HG03108 (cell line): ENCODE data around the gene ATP1A4.

ENCODE experiments used
- ATAC-seq: cut with Tn5 transposase; IDR thresholded peaks from one replicate; pipeline ENCODE4 v1.9.1; 2021; ENCODE audit warnings: moderate library complexity; ENCODE audit not compliant: unreplicated experiment

The ATP1A4 gene

DNA sequence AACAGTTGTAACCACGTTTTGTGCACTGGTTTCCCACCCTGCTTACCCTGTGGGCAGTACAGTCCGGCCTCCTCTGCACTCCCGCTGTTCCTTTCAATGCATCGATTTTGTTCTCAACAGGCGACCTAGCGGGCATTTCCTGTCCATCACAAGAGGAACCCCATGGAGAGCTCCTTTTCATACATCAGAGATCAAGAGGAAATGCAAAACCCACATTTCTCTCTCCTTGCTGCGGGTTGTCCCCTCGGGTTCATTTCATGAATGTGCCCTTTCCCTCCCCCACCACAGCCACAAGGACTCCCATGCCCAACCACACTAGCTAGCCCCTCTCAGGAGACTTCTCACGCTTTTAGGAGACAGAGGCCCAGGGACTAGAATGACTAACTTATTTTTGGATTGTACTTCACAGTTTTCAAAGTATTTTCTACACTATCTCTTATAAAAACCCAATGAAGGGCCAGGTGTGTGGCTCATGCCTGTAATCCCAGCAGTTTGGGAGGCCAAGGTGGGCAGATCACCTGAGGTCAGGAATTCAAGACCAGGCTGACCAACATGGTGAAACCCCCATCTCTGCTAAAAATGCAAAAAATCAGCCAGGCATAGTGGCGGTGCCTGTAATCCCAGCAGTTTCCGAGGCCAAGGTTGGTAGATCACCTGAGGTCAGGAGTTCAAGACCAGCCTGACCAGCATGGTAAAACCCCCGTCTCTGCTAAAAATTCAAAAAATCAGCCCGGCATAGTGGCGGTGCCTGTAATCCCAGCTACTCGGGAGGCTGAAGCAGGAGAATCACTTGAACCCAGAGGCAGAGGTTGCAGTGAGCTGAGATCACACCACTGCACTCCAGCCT, 18.4 kb downstream of the ATP1A4 start:
- ATAC-seq, result peak; percentile 78

DNA sequence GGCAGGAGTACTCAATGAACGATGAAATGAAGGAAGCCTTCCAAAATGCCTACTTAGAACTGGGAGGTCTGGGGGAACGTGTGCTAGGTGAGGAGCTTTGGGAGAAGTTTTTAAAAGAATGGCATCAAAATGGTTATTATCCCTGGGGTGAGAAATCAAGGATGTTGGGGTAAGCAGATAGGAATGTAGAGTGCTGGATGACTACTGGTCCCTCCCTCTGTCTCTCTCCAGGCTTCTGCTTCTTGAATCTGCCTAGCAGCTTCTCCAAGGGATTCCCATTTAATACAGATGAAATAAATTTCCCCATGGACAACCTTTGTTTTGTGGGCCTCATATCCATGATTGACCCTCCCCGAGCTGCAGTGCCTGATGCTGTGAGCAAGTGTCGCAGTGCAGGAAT, 20.0 kb downstream of the ATP1A4 start:
- no peak for ATAC-seq

DNA sequence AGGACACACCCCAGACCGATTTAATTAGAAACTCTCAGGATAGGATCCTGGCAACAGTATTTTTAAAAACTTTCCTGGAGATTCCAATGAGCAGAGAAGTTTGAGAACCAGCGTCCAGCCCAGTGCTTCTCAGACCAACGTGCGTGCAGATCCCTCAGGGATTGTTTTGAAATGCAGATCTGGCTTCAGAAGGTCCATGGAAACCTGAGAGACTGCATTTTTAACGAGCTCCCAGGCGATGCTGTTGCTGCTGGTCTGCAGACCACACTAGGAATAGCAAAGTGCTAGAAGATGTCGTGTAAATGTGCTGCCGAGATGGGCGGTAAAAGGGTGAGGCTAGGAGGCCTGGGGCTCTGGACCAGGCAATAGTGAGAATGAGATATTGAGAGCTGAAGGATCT, 20.6 kb downstream of the ATP1A4 start:
- ATAC-seq, result no peak

DNA sequence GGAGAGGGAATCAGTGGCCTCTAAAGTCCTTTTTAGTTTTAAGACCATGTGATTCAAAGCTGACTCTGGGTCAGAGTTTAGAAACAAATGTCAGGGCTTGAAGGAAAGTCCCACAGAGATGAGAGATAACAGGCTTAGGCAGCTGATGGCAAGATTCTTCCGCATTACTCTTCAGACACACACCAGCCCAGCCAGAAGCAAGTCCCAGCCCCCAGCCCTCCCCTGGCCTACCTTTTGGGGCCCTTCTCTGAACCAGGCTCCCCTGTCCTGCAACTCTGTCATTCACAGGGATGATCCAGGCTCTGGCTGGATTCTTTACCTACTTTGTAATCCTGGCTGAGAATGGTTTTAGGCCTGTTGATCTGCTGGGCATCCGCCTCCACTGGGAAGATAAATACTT, 25.8 kb downstream of the ATP1A4 start:
- ATAC-seq, result no peak

DNA sequence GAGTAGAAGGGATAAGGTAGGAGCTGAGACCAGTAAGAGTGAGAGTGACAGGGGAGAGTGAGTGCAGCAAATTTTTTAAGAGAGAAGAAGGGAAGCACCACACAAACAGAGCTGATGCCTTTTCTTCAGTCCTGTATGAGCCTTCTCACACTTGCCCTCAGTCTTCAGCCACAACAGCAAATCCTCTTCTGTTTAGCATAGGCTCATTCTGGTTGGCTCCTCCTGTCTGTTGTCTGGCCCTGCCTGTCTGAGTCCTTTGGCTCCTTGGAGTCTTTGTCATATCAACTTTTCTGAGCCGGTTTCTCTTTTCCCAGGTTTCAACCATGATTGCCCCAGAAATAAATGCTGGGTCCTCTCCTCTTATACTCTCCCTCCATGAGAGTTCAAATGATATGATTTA, 26.3 kb downstream of the ATP1A4 start:
- ATAC-seq, result no peak

DNA sequence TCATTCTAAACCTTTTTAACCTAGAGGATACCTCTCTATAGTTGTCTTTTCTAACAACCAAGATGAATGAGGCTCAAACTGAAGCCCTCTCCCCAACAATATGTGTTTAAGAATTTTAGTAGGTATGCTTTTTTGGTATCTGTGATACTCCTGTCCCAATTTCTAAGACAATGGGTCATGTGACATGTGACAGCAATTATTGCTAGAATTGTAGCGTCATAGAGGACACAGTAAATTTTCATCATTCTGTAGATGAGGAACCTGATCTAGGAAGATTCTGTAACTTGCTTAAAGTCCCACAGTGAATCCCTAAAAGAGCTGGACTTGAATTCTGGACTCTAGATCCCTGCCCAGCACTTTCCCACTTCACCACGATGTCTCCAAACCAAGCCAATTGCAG, 27.3 kb downstream of the ATP1A4 start:
- ATAC-seq, result no peak

DNA sequence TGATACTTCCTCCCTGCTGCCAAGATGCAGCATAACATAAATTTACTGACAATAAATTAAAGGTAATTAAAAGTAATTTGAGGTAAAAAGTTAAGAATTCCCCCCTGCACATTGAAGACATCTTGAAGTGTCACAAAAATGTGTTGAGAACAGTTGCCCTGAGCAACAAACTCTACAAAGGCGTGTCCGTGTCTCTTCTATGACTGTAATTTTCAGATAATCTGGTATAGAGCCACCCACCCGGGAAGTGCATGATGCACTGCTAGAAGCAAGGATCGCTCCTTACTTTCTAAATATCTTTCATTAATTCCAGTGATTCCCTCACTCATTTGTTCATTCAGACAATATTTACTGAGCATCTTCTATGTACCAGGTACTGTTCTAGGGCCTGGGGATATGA, 27.9 kb downstream of the ATP1A4 start:
- ATAC-seq, result no peak

DNA sequence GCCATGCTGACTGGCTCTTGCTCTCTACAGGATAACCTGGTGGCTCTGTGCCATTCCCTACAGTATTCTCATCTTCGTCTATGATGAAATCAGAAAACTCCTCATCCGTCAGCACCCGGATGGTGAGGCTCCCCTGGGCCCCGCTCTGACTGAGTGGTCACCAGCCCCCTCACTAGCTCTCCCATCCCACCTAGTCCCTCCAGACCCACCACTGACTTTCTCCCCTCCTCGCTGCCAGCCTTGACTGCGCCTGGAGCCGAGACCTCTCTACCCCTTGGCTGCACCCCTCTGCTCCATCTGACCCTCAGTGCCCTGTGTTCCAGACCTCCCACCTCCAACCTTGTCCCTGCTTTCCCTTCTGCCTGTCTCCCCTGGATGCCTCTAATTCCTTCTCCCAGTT, 34.8 kb downstream of the ATP1A4 start:
- ATAC-seq, result no peak

DNA sequence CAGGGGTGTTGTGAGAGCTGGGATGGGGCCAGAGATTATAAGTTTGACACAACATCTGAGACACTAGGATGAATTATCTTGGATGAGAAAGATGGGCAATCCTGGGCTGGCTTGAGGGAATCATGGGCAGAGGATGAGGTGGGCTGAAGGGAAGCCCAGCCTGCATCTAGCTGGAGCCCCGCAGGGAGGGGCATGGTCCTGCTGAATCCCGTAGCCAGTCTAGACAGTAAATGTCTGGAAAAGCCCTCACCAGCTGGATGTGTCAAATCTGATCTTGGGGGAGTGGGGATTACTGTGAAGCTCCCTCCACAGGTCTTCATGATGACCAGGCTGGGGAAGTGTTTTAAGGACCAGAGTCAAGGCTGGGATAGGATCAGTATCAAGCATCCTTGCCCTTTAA, 35.3 kb downstream of the ATP1A4 start:
- no peak for ATAC-seq

DNA sequence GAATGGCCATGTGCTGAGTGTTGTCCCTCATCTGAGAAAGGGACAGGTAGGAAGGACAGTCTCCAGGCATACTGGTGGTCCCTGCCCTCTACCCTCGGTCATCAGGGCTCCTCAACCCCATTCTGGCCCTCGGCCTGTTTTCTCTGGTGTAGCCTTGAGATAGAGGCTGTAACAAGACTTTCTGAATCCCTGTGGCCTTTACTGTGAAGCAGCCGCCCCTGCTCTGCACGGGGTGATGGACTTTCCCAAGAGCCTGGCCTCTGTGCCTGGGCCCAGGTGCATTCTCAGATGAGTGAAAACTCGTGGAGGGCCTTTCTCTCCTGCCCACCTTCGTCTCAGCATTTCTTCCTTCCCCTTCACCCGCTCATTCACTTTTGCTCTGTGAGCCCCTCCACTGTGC, 36.0 kb downstream of the ATP1A4 start:
- ATAC-seq, result no peak

DNA sequence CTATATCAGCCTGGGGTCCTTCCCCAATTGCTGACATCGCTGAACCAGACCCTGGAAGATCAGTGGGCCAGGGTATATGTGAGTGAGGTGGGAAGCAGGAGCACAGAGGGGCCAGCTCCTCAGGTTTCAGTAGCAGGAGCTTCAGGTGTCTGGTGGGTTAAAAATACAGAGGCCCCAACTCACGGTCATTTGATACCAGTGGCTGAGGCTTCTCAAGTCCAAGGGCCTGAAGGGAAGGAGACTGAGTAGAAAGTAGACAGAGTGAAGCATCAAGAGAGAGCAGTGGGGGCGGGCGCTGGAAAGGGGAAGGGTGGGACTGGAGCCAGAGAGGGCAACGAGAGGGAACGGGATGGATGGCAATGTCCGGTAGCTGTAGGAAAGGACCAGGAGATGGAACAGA, 36.9 kb downstream of the ATP1A4 start:
- ATAC-seq, result no peak

DNA sequence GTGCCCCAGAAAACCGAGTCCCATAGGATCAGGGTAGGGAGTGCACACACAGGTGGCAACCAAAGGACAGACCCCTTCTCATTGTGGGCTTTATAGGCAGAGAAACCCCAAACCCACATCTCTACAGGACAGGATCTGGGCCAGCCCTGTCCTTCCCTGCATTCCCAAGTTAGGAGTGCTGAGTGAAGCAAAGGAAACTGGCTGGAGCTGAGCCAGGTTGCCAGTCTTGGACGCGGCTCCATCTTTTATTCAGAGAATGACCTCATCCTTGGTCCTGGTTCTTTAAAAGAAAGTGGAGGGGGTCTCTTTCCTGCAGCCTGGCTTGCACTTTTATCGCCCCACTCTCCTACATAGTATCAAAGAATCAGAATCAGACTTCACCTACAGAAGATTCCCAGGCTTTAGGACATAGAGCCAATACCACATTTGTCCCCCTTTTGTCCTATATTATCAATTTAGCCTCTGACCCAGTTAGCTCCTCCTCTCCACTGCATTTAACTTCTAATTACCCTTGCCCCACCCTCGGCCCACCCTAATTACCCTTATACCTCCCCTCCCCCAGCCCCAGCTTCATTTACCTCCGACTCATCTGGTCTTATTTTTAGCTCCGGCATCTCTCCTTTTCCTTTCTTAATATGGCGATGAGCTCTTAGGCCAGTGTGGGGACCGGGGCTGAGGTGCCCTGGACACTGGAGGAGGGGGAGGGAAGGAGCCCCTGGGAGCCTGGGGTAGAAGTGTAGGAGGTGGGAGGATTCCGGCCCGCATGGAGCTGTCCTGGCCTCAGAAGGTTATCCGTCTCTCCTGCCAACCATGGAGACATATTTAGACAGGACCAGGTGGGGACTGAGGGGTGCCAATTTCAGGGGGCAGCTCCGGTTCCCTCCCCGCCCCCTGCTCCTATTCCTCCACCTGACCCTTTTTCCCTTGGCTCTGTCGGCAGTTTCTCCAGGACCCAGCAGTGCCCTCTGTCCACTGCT, 38.5 kb downstream of the ATP1A4 start, which contains the start of gene CASQ1:
CASQ1 (plus strand) TSS at position 927 of the 977 bp plus-strand sequence. CDS start 177 bp downstream, outside the sequence.
- no peak for ATAC-seq

DNA sequence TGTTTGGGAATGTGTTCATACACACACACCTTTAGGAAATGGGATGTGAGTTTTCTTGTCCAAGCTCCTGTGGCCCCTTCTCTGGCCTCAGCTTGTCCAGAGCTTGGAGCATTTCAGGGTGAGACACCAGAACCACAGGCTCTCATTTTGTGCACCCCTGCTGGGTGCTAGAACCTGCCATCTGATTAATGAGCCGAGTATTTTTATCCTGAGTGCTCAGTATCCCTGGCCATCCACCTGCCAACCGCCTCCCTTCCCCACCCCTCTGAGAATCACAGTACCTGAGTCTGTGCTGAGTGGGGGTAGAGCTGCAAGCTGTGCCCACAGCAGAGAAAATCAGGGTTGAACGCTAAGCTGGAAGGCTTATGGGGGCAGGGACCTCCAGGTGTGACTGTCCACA, 40.4 kb downstream of the ATP1A4 start:
- ATAC-seq, result no peak

DNA sequence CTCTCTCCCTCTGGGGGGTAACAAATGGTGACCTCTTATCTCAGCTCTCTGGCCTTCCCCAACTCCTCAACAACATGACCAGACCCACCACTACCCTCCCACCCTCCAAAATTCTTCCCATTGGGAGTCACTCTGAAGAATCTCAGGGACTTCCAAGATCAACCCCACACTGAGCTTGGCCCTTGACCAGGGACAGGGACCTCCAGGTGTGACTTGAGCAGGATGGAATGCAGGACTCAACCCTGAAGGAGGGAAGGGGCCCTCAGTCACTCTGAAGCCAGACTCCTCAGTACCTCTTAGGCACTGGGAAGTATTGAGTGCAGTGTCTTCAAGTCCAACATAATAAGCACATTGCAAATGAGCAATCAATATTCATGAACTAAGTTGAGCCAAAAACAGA, 40.8 kb downstream of the ATP1A4 start:
- no peak for ATAC-seq

DNA sequence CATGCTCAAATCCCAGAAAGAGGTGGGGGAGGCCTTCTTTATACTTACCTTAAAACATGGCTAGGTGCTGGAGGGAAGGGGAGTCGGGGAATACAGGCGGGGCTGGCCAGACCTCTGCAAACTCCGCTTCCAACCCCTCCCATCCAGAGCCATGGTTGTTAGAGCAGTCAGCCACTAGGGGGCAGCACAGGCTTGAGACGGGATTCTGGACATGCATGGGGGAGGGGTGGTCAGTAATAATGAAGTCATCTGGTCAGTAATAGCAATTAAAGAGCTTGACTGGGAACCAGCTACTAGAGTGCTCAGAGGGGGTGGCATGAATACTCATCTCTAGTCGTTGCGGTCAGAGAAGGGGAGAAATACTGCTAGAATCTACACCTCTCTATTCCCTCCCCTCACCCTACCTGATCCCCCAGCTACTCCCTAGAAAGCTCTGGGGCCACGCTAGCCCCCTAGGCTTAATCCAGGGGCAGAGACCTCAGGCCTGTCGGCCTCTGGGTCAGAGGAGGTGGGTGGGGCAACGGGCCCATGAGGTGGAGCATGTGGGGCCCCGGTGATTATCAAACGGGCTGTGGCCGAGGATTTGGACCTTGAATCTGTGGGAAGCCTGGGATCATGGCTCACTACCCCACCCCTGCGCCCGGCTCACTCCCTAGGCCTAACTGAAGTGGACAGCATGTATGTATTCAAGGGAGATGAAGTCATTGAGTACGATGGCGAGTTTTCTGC, 41.9 kb downstream of the ATP1A4 start:
- ATAC-seq, result peak; percentile 57

DNA sequence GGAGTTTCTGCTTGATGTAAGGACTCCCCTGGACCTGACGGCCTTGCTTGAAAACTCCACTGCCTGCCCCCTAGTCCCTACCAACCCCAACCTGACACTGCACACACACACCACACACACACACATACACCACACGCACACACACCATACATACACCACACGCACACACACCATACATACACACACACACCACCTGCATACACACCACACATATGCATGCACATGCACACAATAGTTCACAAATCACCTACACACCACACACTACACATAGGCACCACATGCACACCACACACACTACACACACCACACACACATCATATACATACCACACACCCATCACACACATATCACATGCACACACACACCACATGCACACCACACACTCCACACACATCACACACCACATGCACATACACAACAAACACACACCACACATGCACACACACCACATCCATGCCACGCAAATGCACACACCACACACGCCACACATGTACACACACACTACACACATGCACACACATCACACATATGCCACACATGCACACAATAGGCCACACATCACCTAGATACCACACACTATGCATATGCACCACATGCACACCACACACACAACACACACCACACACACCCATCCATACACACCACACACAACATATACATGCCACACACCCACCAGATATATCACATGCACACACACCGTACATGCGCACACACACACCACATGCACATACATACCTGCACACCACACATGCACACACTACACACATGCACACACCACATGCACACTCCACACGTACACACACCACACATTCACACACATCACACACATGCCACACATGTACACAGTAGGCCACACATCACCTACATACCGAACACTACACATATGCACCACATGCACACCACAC, 42.7 kb downstream of the ATP1A4 start:
- ATAC-seq, result no peak

DNA sequence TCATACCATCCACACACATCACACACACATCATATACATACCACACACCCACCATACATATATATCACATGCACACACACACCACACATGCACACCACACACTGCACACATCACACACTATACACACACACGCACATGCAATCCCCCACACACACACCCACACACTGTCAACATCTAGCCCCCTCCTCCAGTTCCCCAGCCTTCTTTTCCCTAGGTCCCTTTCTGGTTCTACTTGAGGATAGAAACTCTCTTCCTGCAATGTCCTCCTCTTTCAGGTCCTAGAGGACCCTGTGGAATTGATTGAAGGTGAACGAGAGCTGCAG, 43.3 kb downstream of the ATP1A4 start:
- ATAC-seq, result no peak

DNA sequence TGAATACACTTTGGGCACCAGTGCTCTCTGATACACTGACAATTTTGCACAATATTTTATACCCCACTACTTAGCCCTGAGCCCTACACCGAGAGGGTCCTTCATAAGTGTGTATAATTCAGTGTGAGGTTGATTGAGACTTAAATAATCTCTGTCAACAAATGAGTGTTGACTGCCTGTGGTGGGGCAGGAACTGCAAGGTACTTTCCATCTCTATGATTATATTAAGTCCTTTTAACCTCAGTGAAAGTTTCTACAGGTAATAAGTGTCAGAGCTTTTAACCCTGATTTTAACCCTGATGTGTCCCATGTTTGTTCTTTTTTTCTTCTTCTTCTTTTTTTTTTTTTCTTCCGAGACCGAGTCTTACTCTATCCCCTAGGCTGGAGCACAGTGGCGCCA, 44.7 kb downstream of the ATP1A4 start:
- ATAC-seq, result no peak

DNA sequence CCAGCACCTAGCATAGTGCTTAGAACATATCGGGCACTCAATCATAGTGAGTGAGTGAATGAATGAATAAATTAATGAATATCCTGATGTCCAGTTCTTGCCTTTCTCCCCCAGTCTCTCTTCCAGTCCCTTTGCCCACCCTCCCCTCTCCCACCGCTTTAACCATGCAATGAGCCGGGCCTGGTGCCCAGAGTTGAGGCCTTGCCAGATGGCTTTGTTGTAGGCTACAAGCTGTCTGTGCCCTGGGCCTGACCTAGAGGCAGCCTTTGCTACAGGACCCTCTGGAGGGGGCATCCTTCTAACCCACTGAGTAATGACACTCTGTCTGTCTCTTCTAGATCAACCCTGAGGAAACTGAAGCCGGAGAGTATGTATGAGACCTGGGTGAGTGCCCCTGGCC, 45.8 kb downstream of the ATP1A4 start:
- ATAC-seq, result no peak

DNA sequence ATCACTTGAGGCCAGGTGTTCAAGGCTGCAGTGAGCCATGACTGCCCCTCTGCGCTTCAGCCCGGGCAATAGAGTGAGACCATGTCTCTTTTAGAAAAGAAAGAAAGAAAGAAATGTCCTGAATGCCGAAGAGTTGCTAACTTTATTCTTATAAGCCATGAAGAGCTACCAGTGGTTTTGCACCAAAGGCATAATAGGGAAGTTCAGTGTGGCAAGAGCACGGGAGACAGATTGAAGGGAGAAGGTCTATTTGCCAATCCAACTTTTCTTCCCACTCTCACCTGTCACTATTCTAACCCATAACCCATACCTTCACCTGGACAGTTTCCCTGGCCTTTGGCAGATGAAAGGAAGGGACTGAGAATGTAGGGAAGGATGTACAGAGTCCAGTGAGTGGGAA, 49.4 kb downstream of the ATP1A4 start:
- no peak for ATAC-seq
